B cell (primary cell): ENCODE measurements around the gene COX7A1.

Source experiments
- CTCF ChIP-seq: fragments of 200-600 bp; IDR thresholded peaks from one replicate; pipeline ENCODE4 v1.8.0; 2022; ENCODE audit warnings: antibody characterized with exemption, mild to moderate bottlenecking
- EZH2 ChIP-seq: IDR thresholded peaks from 2 replicates; pipeline ENCODE4 v1.6.1; 2012; ENCODE audit warnings: borderline replicate concordance, low read depth, mild to moderate bottlenecking, moderate library complexity, low read length; ENCODE audit not compliant: insufficient read depth, poor library complexity, severe bottlenecking

GRCh38 chr19:36121486-36122124 lies 30.6 kb downstream of the COX7A1 start:
- no peak for TF ChIP-seq EZH2
- TF ChIP-seq CTCF = no peak
